ENCODE data around the gene PLCH1. TPM values are rescaled to one million over a fixed set of nuclear protein-coding genes. Genes with fewer than 3 reads are reported as not detected.

The PLCH1 gene
- total RNA-seq, 6 experiments from 2014 or later, result not detected

DNA sequence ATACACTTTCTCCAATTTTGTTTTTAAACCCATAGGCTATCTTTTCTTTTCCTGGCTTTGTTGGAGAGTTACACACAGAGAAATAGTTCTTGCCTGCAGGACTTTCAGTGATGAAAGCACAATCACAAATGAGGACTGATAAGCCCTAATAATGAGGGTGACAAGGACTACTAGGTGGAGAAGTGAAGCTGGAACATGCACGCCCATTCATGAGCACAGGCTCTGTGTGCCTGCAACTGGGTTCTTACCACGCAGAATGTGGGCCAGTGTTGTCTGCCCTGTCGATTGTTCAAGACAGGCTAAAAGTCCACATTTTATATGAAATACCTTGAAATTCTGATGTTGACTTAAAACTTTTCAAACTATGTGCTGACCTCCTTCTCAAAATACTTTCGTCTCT, 289.1 kb downstream of the PLCH1 start:
- no peaks in the 10 kb centered on the region for H3K36me3 Mint-ChIP-seq (ENCODE audit: low read depth)
- no peak overlapping the region for H3K27ac Mint-ChIP-seq
- no peaks in the 10 kb centered on the region for H3K9me3 Mint-ChIP-seq
- TF ChIP-seq, protein P1, sequence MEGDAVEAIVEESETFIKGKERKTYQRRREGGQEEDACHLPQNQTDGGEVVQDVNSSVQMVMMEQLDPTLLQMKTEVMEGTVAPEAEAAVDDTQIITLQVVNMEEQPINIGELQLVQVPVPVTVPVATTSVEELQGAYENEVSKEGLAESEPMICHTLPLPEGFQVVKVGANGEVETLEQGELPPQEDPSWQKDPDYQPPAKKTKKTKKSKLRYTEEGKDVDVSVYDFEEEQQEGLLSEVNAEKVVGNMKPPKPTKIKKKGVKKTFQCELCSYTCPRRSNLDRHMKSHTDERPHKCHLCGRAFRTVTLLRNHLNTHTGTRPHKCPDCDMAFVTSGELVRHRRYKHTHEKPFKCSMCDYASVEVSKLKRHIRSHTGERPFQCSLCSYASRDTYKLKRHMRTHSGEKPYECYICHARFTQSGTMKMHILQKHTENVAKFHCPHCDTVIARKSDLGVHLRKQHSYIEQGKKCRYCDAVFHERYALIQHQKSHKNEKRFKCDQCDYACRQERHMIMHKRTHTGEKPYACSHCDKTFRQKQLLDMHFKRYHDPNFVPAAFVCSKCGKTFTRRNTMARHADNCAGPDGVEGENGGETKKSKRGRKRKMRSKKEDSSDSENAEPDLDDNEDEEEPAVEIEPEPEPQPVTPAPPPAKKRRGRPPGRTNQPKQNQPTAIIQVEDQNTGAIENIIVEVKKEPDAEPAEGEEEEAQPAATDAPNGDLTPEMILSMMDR (IDR thresholded peaks at IDR 0.05), result no peak
- no peak for DNase-seq
- H3K4me1 Mint-ChIP-seq (ENCODE audit: low read depth), result no peaks in the 10 kb centered on the region
- peaks cover 3% of the 10 kb centered on the region for H3K27me3 Mint-ChIP-seq (ENCODE audit: insufficient read depth)
- H3K4me3 Mint-ChIP-seq, result no peak overlapping the region

DNA sequence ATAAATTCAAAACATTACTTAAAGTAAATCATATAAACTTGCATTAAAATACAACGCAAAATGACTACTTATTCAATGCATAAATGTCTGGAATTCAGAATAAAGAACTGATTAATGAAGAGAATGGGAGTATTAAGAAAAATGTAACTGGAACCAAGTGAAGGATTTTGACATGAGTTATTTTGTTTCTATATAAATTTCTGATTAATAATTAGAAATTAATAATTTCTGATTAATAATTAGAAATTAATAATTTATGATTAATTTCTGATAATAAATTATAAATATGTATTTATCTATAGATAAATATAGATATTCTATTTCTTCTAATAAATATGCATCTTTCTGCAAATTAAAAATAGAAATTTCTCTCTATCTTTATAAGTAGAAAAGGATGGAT, 291.4 kb downstream of the PLCH1 start:
- Mint-ChIP-seq H3K4me3 (no peak overlapping the region), H3K27me3 (ENCODE audit: insufficient read depth) (peaks cover 6% of the 10 kb centered on the region), H3K36me3 (ENCODE audit: low read depth) (no peaks in the 10 kb centered on the region), H3K27ac (no peak overlapping the region), H3K9me3 (no peaks in the 10 kb centered on the region), H3K4me1 (ENCODE audit: low read depth) (no peaks in the 10 kb centered on the region; the same call in 1 of the 2 replicates)
- TF ChIP-seq, protein P1 (IDR thresholded peaks at IDR 0.05), result no peak
- no peak for DNase-seq

DNA sequence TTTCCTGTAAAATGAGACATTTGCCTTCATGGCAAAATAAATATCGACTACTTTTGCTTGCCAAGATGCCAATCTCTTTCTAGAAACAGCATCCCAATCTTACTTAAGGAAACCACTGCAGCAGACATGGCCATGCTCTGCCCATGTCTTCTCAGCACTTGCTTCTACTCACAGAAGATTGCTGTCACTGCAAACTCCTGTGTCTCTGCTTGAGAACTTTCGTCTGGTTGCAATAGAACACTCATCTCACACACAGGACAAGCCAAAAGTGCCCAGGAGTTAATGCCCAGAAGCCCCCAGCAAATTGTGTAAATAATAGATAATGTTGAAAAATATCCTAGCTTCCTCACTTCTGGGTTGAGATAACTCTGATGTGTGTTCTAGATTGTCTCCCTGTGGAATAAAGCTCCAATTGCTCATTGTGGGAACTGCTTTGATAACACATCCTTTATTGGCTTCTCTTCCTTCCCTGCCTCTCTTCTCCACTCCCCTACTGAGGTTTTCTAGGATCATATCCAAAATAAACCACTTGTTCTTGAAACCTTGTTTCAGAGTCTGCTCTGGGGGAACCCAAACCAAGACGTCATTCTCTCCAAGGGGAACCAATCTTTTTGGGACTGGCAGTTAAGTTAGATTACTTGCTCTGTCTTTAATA, 295.1 kb downstream of the PLCH1 start:
- TF ChIP-seq, protein P1 (IDR thresholded peaks at IDR 0.05), result no peak
- H3K27me3 Mint-ChIP-seq (ENCODE audit: insufficient read depth), result peaks cover 3% of the 10 kb centered on the region; the same call in 1 of the 2 replicates
- H3K36me3 Mint-ChIP-seq (ENCODE audit: low read depth), result no peaks in the 10 kb centered on the region
- no peak for DNase-seq
- H3K4me1 Mint-ChIP-seq (ENCODE audit: low read depth), result no peaks in the 10 kb centered on the region; the same call in 1 of the 2 replicates
- H3K27ac Mint-ChIP-seq, result no peak overlapping the region
- no peak overlapping the region for H3K4me3 Mint-ChIP-seq
- no peaks in the 10 kb centered on the region; the same call in 1 of the 2 replicates for H3K9me3 Mint-ChIP-seq

DNA sequence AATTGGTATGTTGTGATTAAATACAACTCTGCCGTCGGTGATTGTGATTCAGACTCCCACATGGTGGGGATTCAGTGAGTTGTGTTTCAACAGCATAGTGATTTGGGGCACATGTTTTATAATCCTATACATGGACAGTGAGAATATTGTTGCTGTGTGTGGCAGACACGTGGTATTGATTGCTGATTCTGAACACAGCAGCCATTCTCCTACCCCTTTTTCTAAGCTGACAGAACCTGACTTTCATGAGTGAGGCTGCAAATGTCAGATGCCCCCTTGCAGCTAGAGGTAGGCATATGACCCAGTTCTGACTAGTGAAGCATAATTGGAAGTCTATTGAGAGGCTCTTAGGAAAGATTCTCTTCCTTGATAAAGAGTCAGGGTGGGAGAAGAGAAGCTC, 296.3 kb downstream of the PLCH1 start:
- TF ChIP-seq, protein P1 (IDR thresholded peaks at IDR 0.05), result no peak
- H3K4me3 Mint-ChIP-seq, result no peak overlapping the region
- H3K4me1 Mint-ChIP-seq (ENCODE audit: low read depth), result peaks cover 4% of the 10 kb centered on the region; the same call in 1 of the 2 replicates
- H3K27me3 Mint-ChIP-seq (ENCODE audit: insufficient read depth), result peaks cover 7% of the 10 kb centered on the region; the same call in 1 of the 2 replicates
- H3K27ac Mint-ChIP-seq, result no peak overlapping the region
- H3K9me3 Mint-ChIP-seq, result no peaks in the 10 kb centered on the region; the same call in 1 of the 2 replicates
- DNase-seq, result no peak
- H3K36me3 Mint-ChIP-seq (ENCODE audit: low read depth), result no peaks in the 10 kb centered on the region

DNA sequence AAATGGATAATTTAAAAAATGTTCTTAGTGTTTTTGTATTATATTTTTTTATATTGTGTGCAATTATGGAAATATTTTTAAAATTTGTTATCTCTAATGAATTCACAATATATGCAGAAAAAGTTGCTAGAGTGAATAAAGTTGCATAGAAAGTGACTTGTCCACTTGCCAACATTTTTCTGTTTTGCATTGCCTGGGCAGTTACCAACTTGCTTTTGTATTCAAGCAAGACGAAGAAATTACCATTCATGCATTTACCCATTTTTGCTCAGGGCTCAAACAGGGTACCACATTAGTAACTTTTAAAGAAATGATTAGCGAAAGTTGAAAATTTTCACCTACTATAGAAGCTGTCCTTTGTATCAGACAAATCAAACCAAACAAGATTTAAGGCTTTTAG, 298.5 kb downstream of the PLCH1 start:
- Mint-ChIP-seq H3K9me3 (no peaks in the 10 kb centered on the region; the same call in 1 of the 2 replicates), H3K4me3 (no peak overlapping the region), H3K27me3 (ENCODE audit: insufficient read depth) (peaks cover 8% of the 10 kb centered on the region; the same call in 1 of the 2 replicates), H3K27ac (no peak overlapping the region), H3K36me3 (ENCODE audit: low read depth) (no peaks in the 10 kb centered on the region), H3K4me1 (ENCODE audit: low read depth) (peaks cover 22% of the 10 kb centered on the region)
- no peak for DNase-seq
- TF ChIP-seq, protein P1 (IDR thresholded peaks at IDR 0.05), result no peak

Measured in HFFc6 (cell line).